ENCODE measurements around the gene KRTAP5-3. TPM values are rescaled to one million over a fixed set of nuclear protein-coding genes. Genes with fewer than 3 reads are reported as not detected.

KRTAP5-3 gene
- total and polyA plus RNA-seq, 2 of the 8 experiments (the other 6 are each of a cell fraction or from before 2014, with no cell fraction given): not detected

- Histone ChIP-seq H3K23me2 (ENCODE audit: low read depth, low read length) (no peaks in the 10 kb centered on the region; the same call in 1 of the 2 replicates), H3K56ac (replicated peaks; ENCODE audit: insufficient read length, low read depth, low read length) (no peak overlapping the region), H2BK120ac (replicated peaks; ENCODE audit: low read depth, low read length) (no peak overlapping the region), H4K91ac (replicated peaks; ENCODE audit: insufficient read length, low read length) (no peak overlapping the region), H2BK20ac (ENCODE audit: low read length) (no peak overlapping the region), H4K5ac (ENCODE audit: insufficient read length, low read depth, low read length) (no peak overlapping the region), H3K27ac (ENCODE audit: low read depth, low read length) (no peak overlapping the region), H3K23ac (ENCODE audit: insufficient read length) (no peak overlapping the region), H3K18ac (ENCODE audit: extremely low read depth, low read length) (no peak overlapping the region), H3K9ac (replicated peaks in 1 of 4; ENCODE audit: extremely low read depth in 1 of 4, low read depth in 3 of 4, low read length in 3 of 4) (no peak overlapping the region), H3K4me3 (ENCODE audit: extremely low read depth in 1 of 4, insufficient read depth in 2 of 4, low read depth in 3 of 4, low read length in 4 of 4) (no peak overlapping the region), H2BK12ac (ENCODE audit: low read depth, low read length) (no peak overlapping the region), H2AFZ (ENCODE audit: low read length) (no peak overlapping the region), H3K36me3 (ENCODE audit: control insufficient read depth in 2 of 4, insufficient read depth in 4 of 4, low read length in 3 of 4) (no peaks in the 10 kb centered on the region), H3K14ac (ENCODE audit: insufficient read length) (no peak overlapping the region), H3K4me1 (replicated peaks in 1 of 4; ENCODE audit: control insufficient read depth in 3 of 4, insufficient read depth in 4 of 4, low read length in 3 of 4) (no peaks in the 10 kb centered on the region; a peak in 1 of 7 replicates), H3K4ac (replicated peaks; ENCODE audit: insufficient read length, low read depth, low read length) (no peak overlapping the region), H3K79me2 (ENCODE audit: control insufficient read depth in 1 of 2, insufficient read depth in 2 of 2, low read length in 2 of 2) (no peaks in the 10 kb centered on the region), H4K20me1 (replicated peaks in 1 of 2; ENCODE audit: control insufficient read depth in 1 of 2, insufficient read depth in 2 of 2, low read length in 2 of 2) (no peaks in the 10 kb centered on the region), H3K9me3 (ENCODE audit: insufficient read depth in 2 of 2, low read depth in 1 of 2, low read length in 1 of 2) (no peaks in the 10 kb centered on the region), H3K4me2 (ENCODE audit: insufficient read depth in 1 of 2, low read depth in 2 of 2, low read length in 2 of 2) (no peak overlapping the region), H3K79me1 (ENCODE audit: low read depth, low read length) (no peaks in the 10 kb centered on the region), H3K27me3 (replicated peaks in 1 of 4; ENCODE audit: control insufficient read depth in 3 of 4, extremely low read depth in 1 of 4, insufficient read depth in 3 of 4, low read length in 3 of 4) (peaks cover 0 to 2% (median 0%) of the 10 kb centered on the region in 4 experiments; a peak in 1 of 7 replicates), H4K8ac (ENCODE audit: extremely low read depth, insufficient read depth, low read length) (no peak overlapping the region), H2AK5ac (ENCODE audit: low read depth, low read length) (no peak overlapping the region), H2BK15ac (ENCODE audit: low read length) (no peak overlapping the region), H2BK5ac (ENCODE audit: low read depth, low read length) (no peak overlapping the region)
- 81% methylated on average over 25 of the region's 29 CpGs; no CpG with 5 or more reads in 1 of the 2 experiments for WGBS, 2 experiments (ENCODE audit: extremely low coverage in 1 of 2, insufficient coverage in 1 of 2, insufficient read length in 1 of 2, insufficient replicate concordance in 2 of 2, low coverage in 1 of 2, low lambda C conversion rate in 2 of 2, missing lambda C conversion rate in 1 of 2)
- DNase-seq (ENCODE audit: low read depth in 1 of 2, low spot score in 2 of 2): no peak
- CTCF ChIA-PET (ENCODE audit: partially characterized antibody): interaction anchor here (1.0 to 1.6 kb wide), 2 partner anchors 52 to 234 kb away, joined by 3 to 5 read pairs; no protein-coding TSS in a partner anchor
- no peak for FAIRE-seq
- POLR2A ChIA-PET (ENCODE audit: partially characterized antibody): no interaction called here
- TF ChIP-seq CBX8 (IDR thresholded peaks at IDR 0.05; ENCODE audit: borderline replicate concordance, low read depth, low read length): no peak
These were observed 34.3 kb upstream of the KRTAP5-3 start for GRCh38 chr11:1642288-1643145.

Data from H1 (cell line).